MM.1S (cell line): Measurements from ENCODE around the gene RNF212.

Source experiments
- DNase-seq: peaks from one replicate; pipeline ENCODE4 v3.0.0-alpha.2; 2015
- H2AFZ ChIP-seq: fragments of 300-600 bp; sonication (generic); 2 replicates; pipeline ENCODE4 v1.6.0; 2016; ENCODE audit warnings: antibody characterized with exemption, low read length
- H3F3A ChIP-seq: fragments of 300-600 bp; sonication (generic); 2 replicates; pipeline ENCODE4 v1.6.1; 2016; ENCODE audit warnings: mild to moderate bottlenecking, antibody characterized with exemption, low read length, moderate library complexity, mixed read lengths; ENCODE audit not compliant: insufficient read depth
- H3K27ac ChIP-seq: fragments of 300-600 bp; sonication (generic); 2 replicates; pipeline ENCODE4 v1.5.1; 2016; ENCODE audit warnings: mild to moderate bottlenecking, low read length
- H3K27me3 ChIP-seq: fragments of 300-600 bp; sonication (generic); replicated peaks from 2 replicates; pipeline ENCODE4 v1.6.0; 2016; ENCODE audit warnings: low read length; ENCODE audit not compliant: insufficient read depth
- H3K36me3 ChIP-seq: fragments of 300-600 bp; sonication (generic); replicated peaks from 2 replicates; pipeline ENCODE4 v1.6.1; 2016; ENCODE audit warnings: mild to moderate bottlenecking, low read length, mixed read lengths; ENCODE audit not compliant: insufficient read depth
- H3K4me1 ChIP-seq: fragments of 300-600 bp; sonication (generic); 2 replicates; pipeline ENCODE4 v1.6.1; 2016; ENCODE audit warnings: low read length, mixed read lengths
- H3K4me2 ChIP-seq: fragments of 300-600 bp; sonication (generic); 2 replicates; pipeline ENCODE4 v1.6.0; 2016; ENCODE audit warnings: low read depth, low read length
- H3K4me3 ChIP-seq: fragments of 300-600 bp; sonication (generic); 2 replicates; pipeline ENCODE4 v1.5.1; 2016; ENCODE audit warnings: low read length, mixed read lengths
- H3K79me2 ChIP-seq: fragments of 300-600 bp; sonication (generic); 2 replicates; pipeline ENCODE4 v1.6.1; 2016; ENCODE audit warnings: mixed run types, low read length, mixed read lengths
- H3K9ac ChIP-seq: fragments of 300-600 bp; sonication (generic); 2 replicates; pipeline ENCODE4 v1.6.1; 2016; ENCODE audit warnings: low read length, mixed read lengths
- H3K9me2 ChIP-seq: fragments of 300-600 bp; sonication (generic); replicated peaks from 2 replicates; pipeline ENCODE4 v1.6.1; 2016; ENCODE audit warnings: mild to moderate bottlenecking, low read length, mixed read lengths; ENCODE audit not compliant: insufficient read depth
- H3K9me3 ChIP-seq: fragments of 300-600 bp; sonication (generic); replicated peaks from 2 replicates; pipeline ENCODE4 v1.6.1; 2016; ENCODE audit warnings: mild to moderate bottlenecking, low read length, mixed read lengths; ENCODE audit not compliant: insufficient read depth
- H4K20me1 ChIP-seq: fragments of 300-600 bp; sonication (generic); 2 replicates; pipeline ENCODE4 v1.6.1; 2016; ENCODE audit warnings: mild to moderate bottlenecking, low read length, moderate library complexity, mixed read lengths; ENCODE audit not compliant: insufficient read depth
- EZH2 ChIP-seq: fragments of 300-600 bp; sonication (generic); optimal IDR thresholded peaks from 2 replicates; pipeline ENCODE3; 2017; ENCODE audit warnings: low read depth, mild to moderate bottlenecking, antibody characterized with exemption, low read length, mixed read lengths
- EZH2phosphoT487 ChIP-seq: fragments of 300-600 bp; sonication (generic); IDR thresholded peaks from 2 replicates; pipeline ENCODE4 v1.6.1; 2018; ENCODE audit warnings: antibody characterized with exemption, low read length
- TF ChIP-seq, protein P1 (sequence below): fragments of 300-600 bp; sonication (generic); IDR thresholded peaks from 2 replicates; pipeline ENCODE4 v1.5.1; 2016; ENCODE audit warnings: antibody characterized with exemption, low read length, mixed read lengths

RNF212 gene

DNA sequence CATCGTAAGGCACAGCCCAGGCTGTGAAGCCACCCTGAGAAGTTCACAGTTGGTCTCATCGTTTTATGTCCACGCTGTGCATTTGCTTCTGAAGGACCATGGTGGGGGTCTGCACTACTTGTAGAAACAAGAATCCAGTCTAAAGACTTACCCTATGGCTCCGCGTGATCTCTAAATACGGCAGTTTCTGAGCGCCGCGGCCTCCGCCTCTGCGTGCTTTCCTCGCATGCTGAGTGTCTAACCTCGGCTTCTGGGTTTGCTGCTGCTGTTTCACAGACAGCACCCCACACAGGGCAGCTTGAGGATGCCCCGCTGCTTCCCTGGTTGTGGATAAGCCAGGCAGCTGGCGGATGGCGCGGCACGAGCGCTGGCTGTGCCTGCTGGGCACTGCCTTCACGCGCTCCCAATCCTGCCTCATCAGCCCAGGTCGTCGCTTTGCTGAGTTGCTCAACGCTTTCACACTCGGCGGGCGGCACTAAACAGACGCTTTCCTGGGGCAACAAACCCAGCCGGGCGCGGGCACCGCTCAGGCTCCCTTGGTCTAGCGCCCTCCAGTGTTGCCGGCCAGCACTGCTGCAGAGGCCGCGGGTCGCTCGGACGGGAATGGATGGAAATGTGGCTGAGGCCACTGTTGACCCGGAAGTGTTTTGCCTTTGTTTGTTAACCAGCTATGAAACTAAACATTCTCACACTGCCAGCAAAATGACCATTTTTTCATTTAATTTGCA, 62.7 kb downstream of the RNF212 start:
- Histone ChIP-seq H3K27ac (no peak overlapping the region), H3K4me3 (no peak overlapping the region), H4K20me1 (no peaks in the 10 kb centered on the region), H3K9ac (no peak overlapping the region), H3K9me3 (no peaks in the 10 kb centered on the region), H3K9me2 (no peaks in the 10 kb centered on the region), H2AFZ (no peak overlapping the region), H3K36me3 (no peaks in the 10 kb centered on the region), H3F3A (no peaks in the 10 kb centered on the region), H3K79me2 (no peaks in the 10 kb centered on the region), H3K4me1 (no peaks in the 10 kb centered on the region), H3K27me3 (peaks cover 9% of the 10 kb centered on the region; the same call in 1 of the 2 replicates), H3K4me2 (no peak overlapping the region)
- DNase-seq: no peak
- TF ChIP-seq EZH2: no peak

DNA sequence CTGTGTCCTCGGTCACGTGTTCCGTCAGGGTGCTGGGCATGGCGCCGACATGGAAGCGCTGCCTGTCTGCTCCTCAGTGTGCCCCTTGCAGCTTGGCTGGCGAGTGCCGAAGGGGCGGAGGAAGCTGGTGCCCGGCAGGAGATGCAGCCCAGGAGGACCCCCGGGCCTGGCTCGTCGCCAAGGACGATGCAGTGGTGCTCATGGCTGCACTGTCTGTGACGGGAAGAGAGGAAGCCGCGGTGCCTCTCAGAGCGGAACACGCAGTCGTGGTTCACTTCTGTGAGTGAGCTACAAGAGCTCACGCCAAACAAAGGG, 63.8 kb downstream of the RNF212 start:
- no peak for DNase-seq
- Histone ChIP-seq H3K4me2 (no peak overlapping the region), H3K4me1 (no peaks in the 10 kb centered on the region), H2AFZ (no peak overlapping the region), H3K4me3 (no peak overlapping the region), H3K27me3 (0 out of 2 replicates have a peak, but pooled peaks cover 6% of the 10 kb centered on the region), H3K27ac (no peak overlapping the region), H3K36me3 (no peaks in the 10 kb centered on the region), H3F3A (no peaks in the 10 kb centered on the region), H4K20me1 (no peaks in the 10 kb centered on the region), H3K79me2 (no peaks in the 10 kb centered on the region), H3K9me2 (no peaks in the 10 kb centered on the region), H3K9me3 (no peaks in the 10 kb centered on the region), H3K9ac (no peak overlapping the region)
- TF ChIP-seq EZH2phosphoT487 (no peak), EZH2 (no peak)
- TF ChIP-seq, protein P1, sequence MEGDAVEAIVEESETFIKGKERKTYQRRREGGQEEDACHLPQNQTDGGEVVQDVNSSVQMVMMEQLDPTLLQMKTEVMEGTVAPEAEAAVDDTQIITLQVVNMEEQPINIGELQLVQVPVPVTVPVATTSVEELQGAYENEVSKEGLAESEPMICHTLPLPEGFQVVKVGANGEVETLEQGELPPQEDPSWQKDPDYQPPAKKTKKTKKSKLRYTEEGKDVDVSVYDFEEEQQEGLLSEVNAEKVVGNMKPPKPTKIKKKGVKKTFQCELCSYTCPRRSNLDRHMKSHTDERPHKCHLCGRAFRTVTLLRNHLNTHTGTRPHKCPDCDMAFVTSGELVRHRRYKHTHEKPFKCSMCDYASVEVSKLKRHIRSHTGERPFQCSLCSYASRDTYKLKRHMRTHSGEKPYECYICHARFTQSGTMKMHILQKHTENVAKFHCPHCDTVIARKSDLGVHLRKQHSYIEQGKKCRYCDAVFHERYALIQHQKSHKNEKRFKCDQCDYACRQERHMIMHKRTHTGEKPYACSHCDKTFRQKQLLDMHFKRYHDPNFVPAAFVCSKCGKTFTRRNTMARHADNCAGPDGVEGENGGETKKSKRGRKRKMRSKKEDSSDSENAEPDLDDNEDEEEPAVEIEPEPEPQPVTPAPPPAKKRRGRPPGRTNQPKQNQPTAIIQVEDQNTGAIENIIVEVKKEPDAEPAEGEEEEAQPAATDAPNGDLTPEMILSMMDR: no peak

DNA sequence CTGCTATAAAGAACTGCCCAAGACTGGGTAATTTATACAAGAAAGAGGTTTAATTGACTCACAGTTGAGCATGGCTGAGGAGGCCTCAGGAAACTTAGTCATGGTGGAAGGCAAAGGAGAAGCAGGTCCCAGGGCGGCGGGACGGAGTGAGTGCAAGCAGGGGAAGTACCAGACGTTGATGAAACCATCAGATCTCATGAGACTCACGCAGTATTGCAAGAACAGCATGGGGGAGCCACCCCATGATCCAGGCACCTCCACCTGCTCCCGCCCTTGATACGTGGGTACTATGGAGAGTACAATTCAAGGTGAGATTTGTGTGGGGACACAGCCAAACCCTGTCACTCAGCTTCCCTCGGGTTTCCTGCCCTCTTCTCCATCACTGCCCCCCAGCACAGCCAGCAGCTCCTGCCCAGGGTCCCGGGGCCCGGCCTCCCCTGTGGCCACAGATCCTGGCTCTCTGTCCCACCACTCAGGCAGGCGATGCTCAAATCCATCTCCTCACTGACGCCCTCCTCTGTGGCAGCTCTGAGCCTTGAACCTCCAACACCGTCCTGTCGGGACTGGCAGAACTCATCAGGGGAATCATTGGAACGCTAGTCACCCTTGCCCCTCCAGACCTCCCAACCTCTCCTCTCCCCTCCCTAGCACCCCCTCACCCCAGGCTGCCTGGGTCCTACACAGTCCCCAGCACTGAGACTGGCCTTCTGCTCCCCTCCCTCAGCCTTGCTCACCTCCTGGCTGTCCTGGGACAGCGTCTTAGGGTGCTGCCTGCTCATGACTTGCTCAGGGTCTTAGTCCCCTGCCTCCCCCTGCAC, 64.4 kb downstream of the RNF212 start:
- H3K36me3 ChIP-seq: no peaks in the 10 kb centered on the region
- H3K27me3 ChIP-seq: 0 out of 2 replicates have a peak, but pooled peaks cover 6% of the 10 kb centered on the region

More for the DNA sequence above, 64.4 kb downstream of the RNF212 start:
- TF ChIP-seq EZH2 (no peak), EZH2phosphoT487 (no peak)
- TF ChIP-seq, protein P1: no peak
- H3K27ac ChIP-seq: no peak overlapping the region
- H3K9ac ChIP-seq: no peak overlapping the region
- H3K9me2 ChIP-seq: no peaks in the 10 kb centered on the region
- H3K79me2 ChIP-seq: no peaks in the 10 kb centered on the region
- no peak overlapping the region for H2AFZ ChIP-seq
- H3K4me1 ChIP-seq: no peaks in the 10 kb centered on the region
- no peaks in the 10 kb centered on the region for H3K9me3 ChIP-seq
- no peak overlapping the region for H3K4me2 ChIP-seq
- H4K20me1 ChIP-seq: no peaks in the 10 kb centered on the region
- no peak overlapping the region for H3K4me3 ChIP-seq
- no peak for DNase-seq
- H3F3A ChIP-seq: no peaks in the 10 kb centered on the region
